HUES48 (cell line): Measurements from ENCODE around the gene BMP6.

ENCODE experiments used
- H3K27ac ChIP-seq: one replicate; pipeline ENCODE4 v1.7.0; 2013; ENCODE audit warnings: low read depth, low read length, inconsistent platforms
- H3K27me3 ChIP-seq: 2 replicates; pipeline ENCODE4 v1.6.1; 2013; ENCODE audit warnings: mild to moderate bottlenecking, low read length; ENCODE audit not compliant: control insufficient read depth, insufficient read depth
- H3K36me3 ChIP-seq: 2 replicates; pipeline ENCODE4 v1.6.1; 2013; ENCODE audit warnings: low read length; ENCODE audit not compliant: control insufficient read depth, insufficient read depth
- H3K4me1 ChIP-seq: 2 replicates; pipeline ENCODE4 v1.6.1; 2013; ENCODE audit warnings: mild to moderate bottlenecking, low read length; ENCODE audit not compliant: control insufficient read depth, insufficient read depth
- H3K4me3 ChIP-seq: 2 replicates; pipeline ENCODE4 v1.5.1; 2013; ENCODE audit warnings: mild to moderate bottlenecking, low read depth, low read length
- H3K9ac ChIP-seq: 2 replicates; pipeline ENCODE4 v1.6.1; 2013; ENCODE audit warnings: mild to moderate bottlenecking, low read depth, low read length, moderate library complexity
- H3K9me3 ChIP-seq: 2 replicates; pipeline ENCODE4 v1.6.1; 2013; ENCODE audit warnings: low read length; ENCODE audit not compliant: control insufficient read depth, insufficient read depth

Gene BMP6

GRCh38 chr6:7866526-7866925 lies 140.6 kb downstream of the BMP6 start:
- Histone ChIP-seq H3K27ac (no peak overlapping the region), H3K27me3 (no peaks in the 10 kb centered on the region), H3K9me3 (no peaks in the 10 kb centered on the region), H3K36me3 (no peaks in the 10 kb centered on the region), H3K4me3 (no peak overlapping the region), H3K4me1 (no peaks in the 10 kb centered on the region), H3K9ac (no peak overlapping the region)

GRCh38 chr6:7868926-7869325 lies 143.0 kb downstream of the BMP6 start:
- Histone ChIP-seq H3K27ac (no peak overlapping the region), H3K9me3 (peaks cover 6% of the 10 kb centered on the region; the same call in 1 of the 2 replicates), H3K4me1 (no peaks in the 10 kb centered on the region), H3K36me3 (no peaks in the 10 kb centered on the region), H3K4me3 (no peak overlapping the region), H3K9ac (no peak overlapping the region), H3K27me3 (no peaks in the 10 kb centered on the region)

- Histone ChIP-seq H3K9ac (no peak overlapping the region), H3K36me3 (peaks cover 34% of the 10 kb centered on the region), H3K27ac (no peak overlapping the region), H3K9me3 (peaks cover under 1% of the 10 kb centered on the region; the same call in 1 of the 2 replicates), H3K4me3 (no peak overlapping the region), H3K27me3 (no peaks in the 10 kb centered on the region), H3K4me1 (no peaks in the 10 kb centered on the region)
Measured at GRCh38 chr6:7878401-7878964, 152.6 kb downstream of the BMP6 start.

GRCh38 chr6:7879043-7879442 lies 153.1 kb downstream of the BMP6 start:
- Histone ChIP-seq H3K4me3 (no peak overlapping the region), H3K9me3 (no peaks in the 10 kb centered on the region), H3K36me3 (peaks cover 39% of the 10 kb centered on the region), H3K9ac (no peak overlapping the region), H3K27me3 (no peaks in the 10 kb centered on the region), H3K4me1 (no peaks in the 10 kb centered on the region), H3K27ac (no peak overlapping the region)

GRCh38 chr6:7879579-7879978 lies 153.7 kb downstream of the BMP6 start:
- Histone ChIP-seq H3K9me3 (no peaks in the 10 kb centered on the region), H3K9ac (no peak overlapping the region), H3K36me3 (peaks cover 45% of the 10 kb centered on the region), H3K4me1 (no peaks in the 10 kb centered on the region), H3K27ac (no peak overlapping the region), H3K27me3 (no peaks in the 10 kb centered on the region), H3K4me3 (no peak overlapping the region)

DNA sequence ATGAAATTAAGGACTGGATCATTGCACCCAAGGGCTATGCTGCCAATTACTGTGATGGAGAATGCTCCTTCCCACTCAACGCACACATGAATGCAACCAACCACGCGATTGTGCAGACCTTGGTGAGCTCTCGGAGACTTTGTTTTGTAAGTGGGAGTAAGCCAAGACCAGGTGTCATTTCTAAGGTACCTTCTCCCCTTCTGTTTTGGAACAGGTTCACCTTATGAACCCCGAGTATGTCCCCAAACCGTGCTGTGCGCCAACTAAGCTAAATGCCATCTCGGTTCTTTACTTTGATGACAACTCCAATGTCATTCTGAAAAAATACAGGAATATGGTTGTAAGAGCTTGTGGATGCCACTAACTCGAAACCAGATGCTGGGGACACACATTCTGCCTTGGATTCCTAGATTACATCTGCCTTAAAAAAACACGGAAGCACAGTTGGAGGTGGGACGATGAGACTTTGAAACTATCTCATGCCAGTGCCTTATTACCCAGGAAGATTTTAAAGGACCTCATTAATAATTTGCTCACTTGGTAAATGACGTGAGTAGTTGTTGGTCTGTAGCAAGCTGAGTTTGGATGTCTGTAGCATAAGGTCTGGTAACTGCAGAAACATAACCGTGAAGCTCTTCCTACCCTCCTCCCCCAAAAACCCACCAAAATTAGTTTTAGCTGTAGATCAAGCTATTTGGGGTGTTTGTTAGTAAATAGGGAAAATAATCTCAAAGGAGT lies 154.2 kb downstream of the BMP6 start:
- Histone ChIP-seq H3K27ac (no peak overlapping the region), H3K27me3 (no peaks in the 10 kb centered on the region), H3K36me3 (peaks cover 50% of the 10 kb centered on the region), H3K4me1 (no peaks in the 10 kb centered on the region), H3K9me3 (no peaks in the 10 kb centered on the region), H3K4me3 (no peak overlapping the region), H3K9ac (no peak overlapping the region)

DNA sequence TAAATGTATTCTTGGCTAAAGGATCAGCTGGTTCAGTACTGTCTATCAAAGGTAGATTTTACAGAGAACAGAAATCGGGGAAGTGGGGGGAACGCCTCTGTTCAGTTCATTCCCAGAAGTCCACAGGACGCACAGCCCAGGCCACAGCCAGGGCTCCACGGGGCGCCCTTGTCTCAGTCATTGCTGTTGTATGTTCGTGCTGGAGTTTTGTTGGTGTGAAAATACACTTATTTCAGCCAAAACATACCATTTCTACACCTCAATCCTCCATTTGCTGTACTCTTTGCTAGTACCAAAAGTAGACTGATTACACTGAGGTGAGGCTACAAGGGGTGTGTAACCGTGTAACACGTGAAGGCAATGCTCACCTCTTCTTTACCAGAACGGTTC lies 154.8 kb downstream of the BMP6 start:
- Histone ChIP-seq H3K27me3 (no peaks in the 10 kb centered on the region), H3K4me1 (no peaks in the 10 kb centered on the region), H3K9ac (no peak overlapping the region), H3K9me3 (no peaks in the 10 kb centered on the region), H3K36me3 (peaks cover 56% of the 10 kb centered on the region), H3K27ac (no peak overlapping the region), H3K4me3 (no peak overlapping the region)

GRCh38 chr6:7881765-7882500 lies 156.0 kb downstream of the BMP6 start:
- Histone ChIP-seq H3K27me3 (no peaks in the 10 kb centered on the region), H3K9me3 (no peaks in the 10 kb centered on the region), H3K36me3 (peaks cover 68% of the 10 kb centered on the region), H3K9ac (no peak overlapping the region), H3K4me3 (no peak overlapping the region), H3K4me1 (no peaks in the 10 kb centered on the region), H3K27ac (no peak overlapping the region)

DNA sequence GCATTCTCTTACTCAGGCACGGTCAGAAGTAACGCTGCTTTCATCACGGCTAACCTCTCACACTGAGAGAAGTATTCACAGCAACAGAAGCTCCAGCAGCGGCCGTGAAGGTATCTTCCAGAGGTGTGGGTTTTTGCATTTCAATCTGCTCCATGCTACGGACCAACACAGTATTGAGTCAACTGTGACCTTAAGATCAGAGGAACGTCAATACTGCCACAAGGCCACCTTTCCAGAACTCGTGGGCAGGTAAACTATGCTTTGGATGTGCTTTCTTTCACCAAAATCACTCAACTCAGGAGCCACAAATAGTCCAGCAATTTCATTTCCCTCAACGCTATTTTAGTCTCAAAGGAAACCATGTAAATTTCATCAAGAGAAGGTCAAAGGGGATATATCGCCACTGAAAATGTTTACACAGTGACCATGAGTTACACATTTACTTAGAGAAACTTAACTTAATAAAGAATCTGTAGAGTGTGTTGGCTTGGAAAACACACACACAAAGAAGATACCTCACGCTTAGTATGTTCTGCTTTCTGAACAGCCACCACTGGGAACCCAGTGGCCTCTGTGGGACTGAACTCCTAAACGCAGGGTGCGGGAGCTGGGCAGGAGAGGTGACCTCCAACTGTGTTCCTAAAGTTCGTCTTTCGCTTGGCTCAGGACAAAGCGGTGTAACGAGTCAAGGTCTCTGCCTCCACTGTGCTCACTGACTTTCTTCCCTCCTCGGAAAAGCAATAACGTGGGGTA lies 156.8 kb downstream of the BMP6 start:
- Histone ChIP-seq H3K27me3 (no peaks in the 10 kb centered on the region), H3K9me3 (no peaks in the 10 kb centered on the region), H3K36me3 (peaks cover 76% of the 10 kb centered on the region), H3K4me3 (no peak overlapping the region), H3K9ac (no peak overlapping the region), H3K27ac (no peak overlapping the region), H3K4me1 (no peaks in the 10 kb centered on the region)

- H3K36me3 ChIP-seq, result peaks cover 83% of the 10 kb centered on the region
- H3K27ac ChIP-seq, result no peak overlapping the region
- H3K9me3 ChIP-seq, result no peaks in the 10 kb centered on the region
- H3K4me3 ChIP-seq, result no peak overlapping the region
- H3K9ac ChIP-seq, result no peak overlapping the region
- H3K27me3 ChIP-seq, result no peaks in the 10 kb centered on the region
- no peaks in the 10 kb centered on the region for H3K4me1 ChIP-seq
Measured at GRCh38 chr6:7883381-7883780, 157.5 kb downstream of the BMP6 start.
